ENCODE measurements around the gene RPL31. TPM values are rescaled to one million over a fixed set of nuclear protein-coding genes. Genes with fewer than 3 reads are reported as not detected.
A peak's percentile ranks its signal among the peaks of the same experiment; 100 is the strongest.

RPL31 gene
- total and polyA plus RNA-seq, 2 donors (not counting 1 experiment from before 2014, with no cell fraction given) = 1,767 to 2,170 TPM

GRCh38 chr2:100999995-101000394 is 2.1 kb upstream of the RPL31 start:
- no peak overlapping the region for H3K27ac ChIP-seq (ENCODE audit: low read length in 2 of 2)
- peaks cover 9 to 20% of the 10 kb centered on the region in 2 experiments for H3K36me3 ChIP-seq (replicated peaks in 1 of 2; ENCODE audit: control extremely low read depth in 1 of 2, control insufficient read depth in 1 of 2, extremely low read depth in 1 of 2, insufficient read depth in 2 of 2, low read length in 1 of 2)
- DNase-seq (no peak), ATAC-seq (ENCODE audit: low read depth) (no peak)
- POLR2A ChIA-PET = no interaction called here
- H3K4me2 ChIP-seq (replicated peaks; ENCODE audit: low read depth, low read length, poor library complexity, severe bottlenecking) = no peak overlapping the region
- H3K27me3 ChIP-seq (replicated peaks in 1 of 4; ENCODE audit: control extremely low read depth in 1 of 4, control insufficient read depth in 3 of 4, insufficient read depth in 4 of 4, low read length in 3 of 4) = no peaks in the 10 kb centered on the region
- peaks cover 15 to 21% of the 10 kb centered on the region in 2 donors for H3K4me1 ChIP-seq (ENCODE audit: control insufficient read depth in 2 of 2, insufficient read depth in 2 of 2, low read length in 2 of 2)
- H3K27me3 Mint-ChIP-seq = no peaks in the 10 kb centered on the region
- peaks cover 22% of the 10 kb centered on the region for H4K20me1 ChIP-seq (ENCODE audit: control insufficient read depth, insufficient read depth, low read length, poor library complexity, severe bottlenecking)
- peaks cover 31% of the 10 kb centered on the region for H3K4me1 Mint-ChIP-seq
- H3K4me3 Mint-ChIP-seq = peak overlapping the region; percentile 29
- CTCF ChIA-PET = no interaction called here
- WGBS (ENCODE audit: insufficient coverage) = 100% methylated on average over 2 of the region's 2 CpGs
- no peak overlapping the region for H3K9ac ChIP-seq (ENCODE audit: low read length)
- peaks cover 21% of the 10 kb centered on the region for H3K79me2 ChIP-seq (ENCODE audit: control insufficient read depth, insufficient read depth, low read length)
- TF ChIP-seq CTCF (IDR thresholded peaks at IDR 0.05) = no peak
- no peak overlapping the region for H3K4me3 ChIP-seq (ENCODE audit: control extremely low read depth in 1 of 5, extremely low read depth in 1 of 5, insufficient read depth in 1 of 5, low read depth in 2 of 5, low read length in 4 of 5)
- no peak overlapping the region for H3K27ac Mint-ChIP-seq
- H3K9me3 ChIP-seq (ENCODE audit: control extremely low read depth in 1 of 3, control insufficient read depth in 2 of 3, insufficient read depth in 1 of 3, low read length in 2 of 3) = peaks cover 0 to 4% (median 0%) of the 10 kb centered on the region in 3 donors
- no peaks in the 10 kb centered on the region for H3K9me3 Mint-ChIP-seq (ENCODE audit: insufficient read depth)
- peak overlapping the region; percentile 6 for H2AFZ ChIP-seq (ENCODE audit: insufficient read depth, low read depth, low read length, poor library complexity, severe bottlenecking)
- intact Hi-C loops (cut with micrococcal nuclease) = loop anchor here (5.0 kb wide), 1 partner anchor 622 kb away; no protein-coding TSS in a partner anchor

- Mint-ChIP-seq H3K9me3 (ENCODE audit: insufficient read depth) (no peaks in the 10 kb centered on the region), H3K4me3 (peak overlapping the region; percentile 88), H3K27ac (peak overlapping the region; percentile 96), H3K27me3 (no peaks in the 10 kb centered on the region), H3K4me1 (peaks cover 42% of the 10 kb centered on the region)
- Histone ChIP-seq H3K9me3 (ENCODE audit: control extremely low read depth in 1 of 3, control insufficient read depth in 2 of 3, insufficient read depth in 1 of 3, low read length in 2 of 3) (peaks cover 0 to 4% (median 0%) of the 10 kb centered on the region in 3 donors), H3K79me2 (ENCODE audit: control insufficient read depth, insufficient read depth, low read length) (peaks cover 22% of the 10 kb centered on the region), H3K36me3 (replicated peaks in 1 of 2; ENCODE audit: control extremely low read depth in 1 of 2, control insufficient read depth in 1 of 2, extremely low read depth in 1 of 2, insufficient read depth in 2 of 2, low read length in 1 of 2) (peaks cover 24 to 47% of the 10 kb centered on the region in 2 experiments), H3K9ac (ENCODE audit: low read length) (peak overlapping the region; percentile 96), H2AFZ (ENCODE audit: insufficient read depth, low read depth, low read length, poor library complexity, severe bottlenecking) (peak overlapping the region; percentile 95), H3K27me3 (replicated peaks in 1 of 4; ENCODE audit: control extremely low read depth in 1 of 4, control insufficient read depth in 3 of 4, insufficient read depth in 4 of 4, low read length in 3 of 4) (no peaks in the 10 kb centered on the region), H3K4me1 (ENCODE audit: control insufficient read depth in 2 of 2, insufficient read depth in 2 of 2, low read length in 2 of 2) (peaks cover 15 to 21% of the 10 kb centered on the region in 2 donors), H4K20me1 (ENCODE audit: control insufficient read depth, insufficient read depth, low read length, poor library complexity, severe bottlenecking) (peaks cover 30% of the 10 kb centered on the region), H3K4me2 (replicated peaks; ENCODE audit: low read depth, low read length, poor library complexity, severe bottlenecking) (peak overlapping the region; percentile 89), H3K4me3 (ENCODE audit: control extremely low read depth in 1 of 5, extremely low read depth in 1 of 5, insufficient read depth in 1 of 5, low read depth in 2 of 5, low read length in 4 of 5) (peak overlapping the region; percentile 80 to 99 (median 92)), H3K27ac (ENCODE audit: low read length in 2 of 2) (peak overlapping the region; percentile 84 to 91)
- WGBS (ENCODE audit: insufficient coverage) = 3% methylated on average over 21 of the region's 26 CpGs
- TF ChIP-seq EZH2 (IDR thresholded peaks at IDR 0.05; ENCODE audit: borderline replicate concordance, insufficient read depth, low read depth, low read length, poor library complexity, severe bottlenecking) (no peak), CTCF (IDR thresholded peaks at IDR 0.05) (no peak)
- DNase-seq = no peak
- intact Hi-C loops (cut with micrococcal nuclease) = loop anchor here (1.0 to 5.0 kb wide), 5 partner anchors 149 to 620 kb away; partner anchors contain the start of genes CNOT11, PDCL3 and TBC1D8
- ATAC-seq (ENCODE audit: low read depth) = no peak
- ChIA-PET CTCF (interaction anchor here (1.0 to 2.8 kb wide), 11 partner anchors 8 to 740 kb away, joined by 3 to 23 read pairs (median 4); partner anchors contain the start of gene PDCL3), POLR2A (interaction anchor here (0.9 to 1.5 kb wide), 5 partner anchors 9 to 440 kb away, joined by 3 to 9 read pairs (median 4); partner anchors contain the start of genes CNOT11, PDCL3 and RNF149)
These were observed 631 bp downstream of the RPL31 start for GRCh38 chr2:101002562-101003277.
